ENCODE data around the gene TAS2R19.

The TAS2R19 gene

DNA sequence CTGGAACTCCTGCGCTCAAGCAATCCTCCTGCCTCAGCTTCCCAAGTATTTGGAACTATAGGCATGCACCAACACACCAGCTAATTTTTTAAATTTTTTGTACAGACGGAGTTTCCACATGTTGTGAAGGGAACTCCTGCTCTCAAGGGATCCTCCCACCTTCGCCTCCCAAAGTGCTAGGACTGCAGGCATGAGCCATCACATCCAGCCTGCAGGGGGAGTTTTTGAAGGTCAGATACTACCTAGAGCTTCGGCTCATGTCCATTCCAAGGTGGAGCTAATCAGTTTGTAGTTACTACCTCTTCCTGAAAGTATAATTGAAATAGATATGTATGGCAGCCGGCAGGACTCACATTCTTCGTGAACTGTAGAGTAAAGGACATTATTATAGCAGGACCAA is 3.7 kb upstream of the TAS2R19 start:
- Mint-ChIP-seq H3K27ac (no peak overlapping the region), H3K9me3 (peaks cover 14% of the 10 kb centered on the region), H3K4me3 (no peak overlapping the region), H3K4me1 (ENCODE audit: low read depth) (peaks cover 3% of the 10 kb centered on the region), H3K36me3 (ENCODE audit: low read depth) (peaks cover 36% of the 10 kb centered on the region), H3K27me3 (ENCODE audit: low read depth) (no peaks in the 10 kb centered on the region)

DNA sequence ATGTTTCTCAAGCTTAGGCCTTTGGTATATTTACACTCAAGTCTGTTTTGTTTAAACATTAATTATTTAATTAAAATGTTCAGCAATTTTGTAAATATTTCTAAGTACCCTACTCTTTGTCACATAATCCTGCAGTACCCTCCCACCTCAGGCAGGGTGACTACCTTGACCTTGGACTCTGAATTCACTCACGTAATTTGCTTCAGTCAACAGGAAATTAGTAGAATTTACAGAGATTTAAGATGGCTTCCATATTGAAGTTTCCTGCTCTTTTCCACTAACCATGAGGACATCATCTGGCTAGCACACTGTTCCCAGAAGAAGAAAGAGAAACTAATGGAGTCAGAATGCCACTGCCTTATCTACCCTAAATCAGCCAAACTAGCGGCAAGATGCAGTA is 967 bp upstream of the TAS2R19 start:
- H3K36me3 Mint-ChIP-seq (ENCODE audit: low read depth) = peaks cover 26% of the 10 kb centered on the region
- H3K4me3 Mint-ChIP-seq = no peak overlapping the region
- no peaks in the 10 kb centered on the region for H3K27me3 Mint-ChIP-seq (ENCODE audit: low read depth)
- no peaks in the 10 kb centered on the region for H3K4me1 Mint-ChIP-seq (ENCODE audit: low read depth)
- H3K9me3 Mint-ChIP-seq = peaks cover 11% of the 10 kb centered on the region
- H3K27ac Mint-ChIP-seq = no peak overlapping the region

DNA sequence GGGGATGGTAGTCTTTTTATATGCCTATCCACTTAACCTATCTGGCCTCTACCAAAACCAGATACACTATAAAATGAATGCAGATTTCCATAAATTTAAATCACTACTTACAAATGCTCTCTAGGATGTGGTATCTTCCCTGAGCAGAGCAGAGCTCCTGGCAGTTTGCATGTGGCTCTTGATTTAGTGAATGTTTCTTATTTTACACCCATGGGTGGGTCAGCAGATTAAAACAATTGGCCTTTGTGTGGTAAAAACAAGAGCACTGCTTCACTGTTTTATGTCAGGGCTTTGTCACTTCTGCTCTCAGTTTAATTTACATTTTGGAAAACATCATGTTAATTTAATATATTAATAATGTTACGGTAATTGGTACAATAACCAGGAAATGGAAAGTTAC is 5.5 kb downstream of the TAS2R19 start:
- H3K27me3 Mint-ChIP-seq (ENCODE audit: low read depth) = no peaks in the 10 kb centered on the region
- no peak overlapping the region for H3K4me3 Mint-ChIP-seq
- no peak overlapping the region for H3K27ac Mint-ChIP-seq
- H3K36me3 Mint-ChIP-seq (ENCODE audit: low read depth) = peaks cover 8% of the 10 kb centered on the region
- no peaks in the 10 kb centered on the region for H3K9me3 Mint-ChIP-seq
- peaks cover 3% of the 10 kb centered on the region for H3K4me1 Mint-ChIP-seq (ENCODE audit: low read depth)

DNA sequence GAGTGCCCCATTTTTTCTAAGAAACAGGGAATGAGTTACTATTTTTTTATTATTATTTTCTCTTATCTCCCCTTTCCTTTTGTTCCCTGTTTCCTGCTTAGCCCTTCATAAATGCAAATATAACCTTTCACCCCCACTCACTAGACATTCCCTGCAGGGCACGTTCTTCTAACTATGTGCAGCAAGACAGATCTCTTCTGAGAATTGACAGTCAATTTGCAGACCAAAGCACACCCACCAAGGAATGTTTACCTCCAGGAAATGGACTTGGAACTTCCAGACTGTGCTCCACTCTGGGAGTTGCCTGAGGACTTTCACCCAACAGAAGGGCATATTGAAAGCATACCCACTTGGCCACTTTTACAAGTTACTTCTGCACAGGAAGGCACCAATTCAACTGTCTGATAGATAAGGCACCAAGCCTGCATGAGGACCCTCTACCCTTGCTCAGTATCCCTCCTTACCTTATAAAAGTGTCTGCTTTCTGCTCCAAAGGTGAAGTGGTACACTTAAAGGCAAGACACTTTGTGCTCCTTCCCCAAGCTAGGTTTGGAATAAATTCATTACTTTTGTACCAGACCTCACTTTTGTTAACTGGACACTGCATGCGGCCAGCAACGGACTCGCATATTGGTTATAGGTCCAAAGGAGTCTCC is 6.5 kb downstream of the TAS2R19 start:
- peaks cover 5% of the 10 kb centered on the region for H3K36me3 Mint-ChIP-seq (ENCODE audit: low read depth)
- no peaks in the 10 kb centered on the region for H3K9me3 Mint-ChIP-seq
- no peak overlapping the region for H3K4me3 Mint-ChIP-seq
- H3K27me3 Mint-ChIP-seq (ENCODE audit: low read depth) = no peaks in the 10 kb centered on the region
- no peak overlapping the region for H3K27ac Mint-ChIP-seq
- peaks cover 3% of the 10 kb centered on the region for H3K4me1 Mint-ChIP-seq (ENCODE audit: low read depth)

DNA sequence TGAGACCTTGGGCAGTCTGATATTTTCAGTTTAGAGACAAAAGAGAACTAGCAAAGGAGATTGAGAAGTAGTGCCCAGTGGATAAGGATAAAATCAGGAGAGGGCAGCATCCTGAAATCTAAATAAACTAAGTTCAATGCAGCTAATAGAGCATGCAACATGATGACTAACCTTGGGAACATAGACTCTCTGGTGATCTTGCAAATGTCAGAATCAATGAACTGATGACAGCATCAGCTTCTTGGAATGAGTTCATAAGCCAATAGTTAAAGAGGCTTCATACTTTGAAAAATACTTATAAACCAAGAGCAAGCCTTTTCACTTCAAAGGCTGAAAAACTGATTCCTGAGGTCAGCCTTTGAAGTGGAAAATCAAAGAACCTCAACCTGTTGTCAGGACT is 8.2 kb downstream of the TAS2R19 start:
- no peaks in the 10 kb centered on the region for H3K9me3 Mint-ChIP-seq
- no peaks in the 10 kb centered on the region for H3K27me3 Mint-ChIP-seq (ENCODE audit: low read depth)
- H3K36me3 Mint-ChIP-seq (ENCODE audit: low read depth) = peaks cover 5% of the 10 kb centered on the region
- H3K4me1 Mint-ChIP-seq (ENCODE audit: low read depth) = peaks cover 3% of the 10 kb centered on the region
- H3K4me3 Mint-ChIP-seq = no peak overlapping the region
- no peak overlapping the region for H3K27ac Mint-ChIP-seq

DNA sequence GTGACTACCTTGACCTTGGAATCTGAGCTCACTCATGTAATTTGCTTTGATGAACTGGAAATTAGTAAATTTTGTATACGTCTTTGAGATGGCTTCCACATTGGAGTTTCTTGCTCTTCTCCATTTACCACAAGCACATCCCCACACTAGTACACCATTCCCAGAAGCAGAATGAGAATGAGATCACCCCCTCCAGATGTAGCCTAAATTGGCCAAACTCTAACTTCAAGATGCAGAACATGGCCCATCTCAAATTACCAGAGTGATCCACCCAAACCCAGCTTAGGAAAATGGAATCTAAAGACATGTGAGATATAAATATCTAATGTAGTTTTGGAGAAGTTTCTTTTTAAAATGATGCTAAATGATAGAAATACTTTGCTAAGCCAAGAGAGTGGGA is 14.8 kb downstream of the TAS2R19 start:
- Mint-ChIP-seq H3K4me1 (ENCODE audit: low read depth) (no peaks in the 10 kb centered on the region), H3K4me3 (no peak overlapping the region), H3K36me3 (ENCODE audit: low read depth) (peaks cover 3% of the 10 kb centered on the region), H3K27ac (no peak overlapping the region), H3K9me3 (no peaks in the 10 kb centered on the region), H3K27me3 (ENCODE audit: low read depth) (no peaks in the 10 kb centered on the region)

DNA sequence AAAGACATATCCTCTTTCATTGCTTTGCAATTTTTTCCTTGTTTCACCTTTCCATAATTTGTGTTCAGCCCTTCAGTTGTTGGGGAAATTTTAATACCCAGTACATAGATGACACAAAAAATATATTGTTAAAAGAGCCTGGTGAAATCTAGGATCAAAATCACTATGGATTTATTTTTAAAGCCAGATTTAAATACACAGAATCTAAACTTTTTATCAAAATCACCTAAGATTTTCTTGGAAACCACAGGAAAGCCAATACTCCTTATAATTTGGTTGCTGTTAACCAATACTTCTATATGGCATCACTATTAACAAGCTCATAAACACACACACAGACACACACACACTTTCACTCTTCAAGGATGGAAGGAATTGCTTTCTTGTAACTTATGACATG is 24.2 kb downstream of the TAS2R19 start, which contains the start of gene TAS2R20:
Gene TAS2R20, minus strand, starts transcription at position 101 of the 400 bp plus-strand sequence. CDS start 429 bp downstream, outside the sequence.
- Mint-ChIP-seq H3K27ac (no peak within 1 kb of the TSS), H3K4me3 (no peak within 1 kb of the TSS), H3K4me1 (ENCODE audit: low read depth) (no peaks in the 10 kb centered on the region), H3K36me3 (ENCODE audit: low read depth) (peaks cover 9% of the 10 kb centered on the region), H3K9me3 (no peaks in the 10 kb centered on the region), H3K27me3 (ENCODE audit: low read depth) (no peaks in the 10 kb centered on the region)

DNA sequence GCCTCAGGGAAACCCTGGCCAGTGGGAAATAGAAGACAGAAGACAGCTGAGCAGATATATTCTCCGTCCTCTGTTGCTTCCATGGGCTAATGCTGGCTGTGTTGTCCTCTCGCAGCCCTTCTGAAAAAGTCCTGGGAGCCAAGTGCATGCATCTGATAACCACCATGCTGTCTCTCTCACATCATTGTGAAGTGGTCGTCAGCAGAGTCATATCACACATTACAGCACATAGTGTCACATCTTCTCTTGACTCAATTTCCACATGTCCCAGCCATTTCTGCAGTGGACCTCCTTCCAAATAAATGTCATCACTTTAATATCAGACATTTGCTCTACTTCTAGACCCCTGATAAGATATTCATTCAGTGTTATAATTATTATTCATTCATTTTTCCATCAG is 28.1 kb downstream of the TAS2R19 start:
- Mint-ChIP-seq H3K36me3 (ENCODE audit: low read depth) (peaks cover 23% of the 10 kb centered on the region), H3K4me3 (no peak overlapping the region), H3K4me1 (ENCODE audit: low read depth) (no peaks in the 10 kb centered on the region), H3K27me3 (ENCODE audit: low read depth) (no peaks in the 10 kb centered on the region), H3K27ac (no peak overlapping the region), H3K9me3 (peaks cover 16% of the 10 kb centered on the region)

DNA sequence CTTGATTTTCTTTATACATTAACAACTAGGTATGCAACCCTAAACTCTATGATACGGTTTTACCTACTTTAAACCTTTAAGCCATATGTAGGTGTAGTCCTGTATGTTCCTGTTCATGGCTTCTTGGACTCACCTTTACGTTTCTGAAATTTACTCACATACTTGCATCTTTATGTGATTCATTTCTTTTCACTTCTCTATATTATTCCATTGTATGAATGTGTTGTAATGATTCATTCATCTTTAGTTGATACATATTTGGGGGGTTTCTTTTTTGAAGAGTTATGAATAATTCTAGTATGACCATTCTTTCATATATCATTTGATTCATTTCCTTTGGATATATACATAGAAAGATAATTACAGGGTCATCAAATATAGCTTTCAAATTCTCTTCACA is 33.3 kb downstream of the TAS2R19 start:
- H3K4me3 Mint-ChIP-seq = no peak overlapping the region
- H3K9me3 Mint-ChIP-seq = peaks cover 16% of the 10 kb centered on the region
- peaks cover 31% of the 10 kb centered on the region for H3K27me3 Mint-ChIP-seq (ENCODE audit: low read depth)
- H3K36me3 Mint-ChIP-seq (ENCODE audit: low read depth) = peaks cover 22% of the 10 kb centered on the region
- H3K27ac Mint-ChIP-seq = no peak overlapping the region
- H3K4me1 Mint-ChIP-seq (ENCODE audit: low read depth) = peaks cover 3% of the 10 kb centered on the region

DNA sequence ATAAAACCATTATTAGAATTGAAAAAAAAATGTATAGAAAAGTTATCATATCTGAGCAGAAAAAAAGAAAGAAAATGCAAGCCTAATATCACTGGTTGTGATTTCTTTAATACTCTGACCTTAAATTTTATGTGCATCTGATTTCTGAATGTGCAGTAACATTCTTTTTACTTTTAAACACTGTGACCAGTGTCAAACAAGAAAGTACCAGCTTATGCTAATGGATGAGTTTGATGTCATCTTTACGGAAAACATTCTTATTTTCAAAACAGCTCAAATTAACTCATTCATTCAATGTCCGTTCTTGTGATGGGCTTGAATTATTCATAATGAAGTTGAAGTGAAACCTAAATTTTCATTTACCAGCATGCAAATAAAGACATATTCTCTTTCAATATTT is 35.6 kb downstream of the TAS2R19 start, which contains the start of gene TAS2R50:
Gene TAS2R50, minus strand, starts transcription at position 101 of the 400 bp plus-strand sequence. Its CDS starts 52 bp downstream, at position 49.
- H3K27ac Mint-ChIP-seq = no peak within 1 kb of the TSS
- peaks cover 43% of the 10 kb centered on the region for H3K27me3 Mint-ChIP-seq (ENCODE audit: low read depth)
- peaks cover 26% of the 10 kb centered on the region for H3K36me3 Mint-ChIP-seq (ENCODE audit: low read depth)
- H3K4me3 Mint-ChIP-seq = no peak within 1 kb of the TSS
- peaks cover 18% of the 10 kb centered on the region for H3K4me1 Mint-ChIP-seq (ENCODE audit: low read depth)
- peaks cover 16% of the 10 kb centered on the region for H3K9me3 Mint-ChIP-seq

DNA sequence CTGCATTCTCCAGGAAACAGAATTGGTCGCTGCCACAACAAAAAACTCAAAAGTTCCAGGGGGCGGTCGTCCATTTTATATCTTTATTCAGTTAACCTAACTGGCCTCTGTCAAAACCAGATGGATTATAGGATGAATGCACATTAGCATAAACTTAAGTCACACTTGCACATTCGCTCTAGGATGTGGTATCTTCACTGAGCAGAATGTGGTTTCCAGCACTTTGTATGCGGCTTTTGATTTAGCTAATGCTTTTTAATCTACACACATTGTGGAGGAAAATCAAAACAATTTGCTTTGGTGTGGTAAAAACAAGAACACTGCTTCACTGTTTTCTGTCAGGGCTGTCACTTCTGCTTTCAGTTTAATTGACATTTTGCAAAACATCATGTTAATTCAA is 40.2 kb downstream of the TAS2R19 start:
- peaks cover 15% of the 10 kb centered on the region for H3K36me3 Mint-ChIP-seq (ENCODE audit: low read depth)
- peaks cover 21% of the 10 kb centered on the region for H3K4me1 Mint-ChIP-seq (ENCODE audit: low read depth)
- no peaks in the 10 kb centered on the region for H3K9me3 Mint-ChIP-seq
- peaks cover 70% of the 10 kb centered on the region for H3K27me3 Mint-ChIP-seq (ENCODE audit: low read depth)
- no peak overlapping the region for H3K4me3 Mint-ChIP-seq
- peak overlapping the region; percentile 22 for H3K27ac Mint-ChIP-seq

DNA sequence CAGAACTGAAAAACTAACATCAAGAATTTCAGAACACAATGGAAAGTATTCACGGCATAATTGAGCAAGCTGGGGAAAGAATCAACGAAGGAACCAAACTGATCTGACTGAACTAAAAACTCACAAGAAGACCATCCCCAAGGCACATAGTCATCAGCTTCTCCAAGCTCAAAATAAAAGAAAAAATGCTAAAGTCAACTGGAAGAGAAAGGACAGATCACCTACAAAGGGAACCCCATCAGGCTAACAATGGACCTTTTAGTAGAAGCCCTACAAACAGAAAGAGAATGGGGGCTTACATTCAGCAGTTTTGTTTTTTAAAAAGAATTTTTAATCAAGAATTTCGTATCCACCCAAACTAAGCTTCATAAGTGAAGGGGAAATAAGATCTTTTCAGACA is 47.5 kb downstream of the TAS2R19 start:
- H3K27me3 Mint-ChIP-seq (ENCODE audit: low read depth) = peaks cover 57% of the 10 kb centered on the region
- no peak overlapping the region for H3K4me3 Mint-ChIP-seq
- peaks cover 11% of the 10 kb centered on the region for H3K36me3 Mint-ChIP-seq (ENCODE audit: low read depth)
- H3K9me3 Mint-ChIP-seq = no peaks in the 10 kb centered on the region
- H3K27ac Mint-ChIP-seq = no peak overlapping the region
- H3K4me1 Mint-ChIP-seq (ENCODE audit: low read depth) = no peaks in the 10 kb centered on the region
